ENCODE measurements around the gene ATN1.
A peak's percentile ranks its signal among the peaks of the same experiment; 100 is the strongest.
"Not testable (repeated sequence)": the region's sequence is repeated elsewhere in the genome, so short reads cannot be mapped to it uniquely, and the experiment has no call there.

ATN1 gene

GRCh38 chr12:6903722-6904121 is 24.0 kb upstream of the ATN1 start:
- Histone ChIP-seq H4K20me1 (ENCODE audit: insufficient read depth, low read length) (no peaks in the 10 kb centered on the region), H3K4me2 (ENCODE audit: insufficient read depth, low read length) (peak overlapping the region; percentile 84), H2AFZ (ENCODE audit: low read depth, low read length) (peak overlapping the region; percentile 93), H3K4me3 (ENCODE audit: low read depth in 1 of 2, low read length in 2 of 2) (peak overlapping the region in 1 of 2 experiments; percentile 74; a peak in 2 of 4 replicates), H3K9ac (ENCODE audit: low read depth, low read length) (peak overlapping the region; percentile 63; the same call in 1 of the 2 replicates), H3K79me2 (ENCODE audit: insufficient read depth, low read length) (no peaks in the 10 kb centered on the region), H3K27me3 (ENCODE audit: insufficient read depth, low read length, poor library complexity) (no peaks in the 10 kb centered on the region), H3K4me1 (ENCODE audit: insufficient read depth, low read length) (peaks cover 21% of the 10 kb centered on the region), H3K36me3 (ENCODE audit: insufficient read depth, low read length) (peaks cover 10% of the 10 kb centered on the region; the same call in 1 of the 2 replicates), H3K9me3 (ENCODE audit: insufficient read depth, low read length, severe bottlenecking) (no peaks in the 10 kb centered on the region), H3K27ac (ENCODE audit: low read length) (peak overlapping the region; percentile 79; the same call in 1 of the 2 replicates)
- no peak for TF ChIP-seq CTCF (IDR thresholded peaks at IDR 0.05; ENCODE audit: borderline replicate concordance, extremely low read depth, low read length, poor library complexity, severe bottlenecking)
- no peak for TF ChIP-seq EZH2 (IDR thresholded peaks at IDR 0.05; ENCODE audit: borderline replicate concordance, low read depth, low read length, severe bottlenecking)
- DNase-seq = no peak
- no peak for ATAC-seq (ENCODE audit: insufficient read depth, low read depth)

- ATAC-seq (ENCODE audit: insufficient read depth, low read depth) = peak; percentile 98
- Histone ChIP-seq H3K4me1 (ENCODE audit: insufficient read depth, low read length) (peaks cover 21% of the 10 kb centered on the region), H3K27ac (ENCODE audit: low read length) (peak within 1 kb of the TSS; percentile 79), H3K79me2 (ENCODE audit: insufficient read depth, low read length) (no peaks in the 10 kb centered on the region), H3K4me2 (ENCODE audit: insufficient read depth, low read length) (peak within 1 kb of the TSS; percentile 84), H2AFZ (ENCODE audit: low read depth, low read length) (peak within 1 kb of the TSS; percentile 93), H3K9ac (ENCODE audit: low read depth, low read length) (peak within 1 kb of the TSS; percentile 63), H3K36me3 (ENCODE audit: insufficient read depth, low read length) (peaks cover 10% of the 10 kb centered on the region; the same call in 1 of the 2 replicates), H3K9me3 (ENCODE audit: insufficient read depth, low read length, severe bottlenecking) (no peaks in the 10 kb centered on the region), H3K27me3 (ENCODE audit: insufficient read depth, low read length, poor library complexity) (no peaks in the 10 kb centered on the region), H4K20me1 (ENCODE audit: insufficient read depth, low read length) (no peaks in the 10 kb centered on the region), H3K4me3 (ENCODE audit: low read depth in 1 of 2, low read length in 2 of 2) (peak within 1 kb of the TSS; percentile 52 to 74)
- DNase-seq = peak; percentile 97
- TF ChIP-seq EZH2 (IDR thresholded peaks at IDR 0.05; ENCODE audit: borderline replicate concordance, low read depth, low read length, severe bottlenecking) (no peak), CTCF (IDR thresholded peaks at IDR 0.05; ENCODE audit: borderline replicate concordance, extremely low read depth, low read length, poor library complexity, severe bottlenecking) (no peak)
Observed at GRCh38 chr12:6904280-6905276, 23.2 kb upstream of the ATN1 start, which contains the start of gene LRRC23. Gene LRRC23, plus strand, starts transcription at chr12:6904822. Its CDS starts 812 bp downstream, at chr12:6905634.

- Histone ChIP-seq H3K27me3 (ENCODE audit: insufficient read depth, low read length, poor library complexity) (no peaks in the 10 kb centered on the region), H4K20me1 (ENCODE audit: insufficient read depth, low read length) (no peaks in the 10 kb centered on the region), H3K4me2 (ENCODE audit: insufficient read depth, low read length) (peak overlapping the region; percentile 84), H3K27ac (ENCODE audit: low read length) (peak overlapping the region; percentile 79; the same call in 1 of the 2 replicates), H3K4me3 (ENCODE audit: low read depth in 1 of 2, low read length in 2 of 2) (peak overlapping the region; percentile 52 to 74; a peak in 3 of 4 replicates), H3K9ac (ENCODE audit: low read depth, low read length) (peak overlapping the region; percentile 63), H2AFZ (ENCODE audit: low read depth, low read length) (no peak overlapping the region), H3K4me1 (ENCODE audit: insufficient read depth, low read length) (peaks cover 21% of the 10 kb centered on the region), H3K9me3 (ENCODE audit: insufficient read depth, low read length, severe bottlenecking) (no peaks in the 10 kb centered on the region), H3K79me2 (ENCODE audit: insufficient read depth, low read length) (no peaks in the 10 kb centered on the region), H3K36me3 (ENCODE audit: insufficient read depth, low read length) (peaks cover 10% of the 10 kb centered on the region; the same call in 1 of the 2 replicates)
- TF ChIP-seq EZH2 (IDR thresholded peaks at IDR 0.05; ENCODE audit: borderline replicate concordance, low read depth, low read length, severe bottlenecking) = no peak
- TF ChIP-seq CTCF (IDR thresholded peaks at IDR 0.05; ENCODE audit: borderline replicate concordance, extremely low read depth, low read length, poor library complexity, severe bottlenecking) = no peak
- ATAC-seq (ENCODE audit: insufficient read depth, low read depth) (no peak), DNase-seq (no peak)
Observed at GRCh38 chr12:6905414-6906040, 22.2 kb upstream of the ATN1 start.

GRCh38 chr12:6908141-6908540 is 19.6 kb upstream of the ATN1 start:
- H3K4me1 ChIP-seq (ENCODE audit: insufficient read depth, low read length) = peaks cover 25% of the 10 kb centered on the region
- not testable (repeated sequence) for H3K79me2 ChIP-seq (ENCODE audit: insufficient read depth, low read length); H3K4me3 ChIP-seq (ENCODE audit: low read depth in 1 of 2, low read length in 2 of 2); H3K9ac ChIP-seq (ENCODE audit: low read depth, low read length); H2AFZ ChIP-seq (ENCODE audit: low read depth, low read length); H3K9me3 ChIP-seq (ENCODE audit: insufficient read depth, low read length, severe bottlenecking); H4K20me1 ChIP-seq (ENCODE audit: insufficient read depth, low read length); DNase-seq; H3K4me2 ChIP-seq (ENCODE audit: insufficient read depth, low read length); H3K27ac ChIP-seq (ENCODE audit: low read length); H3K27me3 ChIP-seq (ENCODE audit: insufficient read depth, low read length, poor library complexity); ATAC-seq (ENCODE audit: insufficient read depth, low read depth)
- H3K36me3 ChIP-seq (ENCODE audit: insufficient read depth, low read length) = peaks cover 10% of the 10 kb centered on the region; the same call in 1 of the 2 replicates

Measured in DND-41 (cell line).